ENCODE data around the gene UBE2H.

Gene UBE2H

GRCh38 chr7:129883151-129883550 lies 69.6 kb downstream of the UBE2H start (continued):
- no peak for TF ChIP-seq ZNF18 (tag by site-specific recombination; IDR thresholded peaks at IDR 0.05)
- TF ChIP-seq ZNF121 (tag by site-specific recombination; IDR thresholded peaks at IDR 0.05), result no peak
- TF ChIP-seq ZNF223 (tag by site-specific recombination; IDR thresholded peaks at IDR 0.05), result no peak
- TF ChIP-seq ZNF2 (tag by site-specific recombination; IDR thresholded peaks at IDR 0.05), result no peak
- no peak for TF ChIP-seq ZNF792 (tag by site-specific recombination; IDR thresholded peaks at IDR 0.05)
- TF ChIP-seq ZBTB20 (tag by site-specific recombination; IDR thresholded peaks at IDR 0.05), result no peak
- TF ChIP-seq KLF7 (tag by site-specific recombination; IDR thresholded peaks at IDR 0.05; ENCODE audit: borderline replicate concordance), result no peak

GRCh38 chr7:129882531-129882930 lies 70.2 kb downstream of the UBE2H start:
- H3K4me1 ChIP-seq (ENCODE audit: control insufficient read depth, insufficient read depth, low read length), result no peaks in the 10 kb centered on the region
- ChIA-PET CTCF (no interaction called here), POLR2A (no interaction called here)
- H3K4me3 ChIP-seq (ENCODE audit: low read depth, low read length), result no peak overlapping the region
- no peaks in the 10 kb centered on the region for H3K9me3 ChIP-seq (ENCODE audit: control insufficient read depth, insufficient read depth, low read depth, low read length)
- no peak overlapping the region for H3K27ac ChIP-seq (ENCODE audit: extremely low read depth, low read depth, low read length)
- TF ChIP-seq BCL6B (tag by site-specific recombination; IDR thresholded peaks at IDR 0.05), result no peak
- TF ChIP-seq SP2 (tag by site-specific recombination; IDR thresholded peaks at IDR 0.05), result no peak
- no peak for TF ChIP-seq ZNF585B (tag by site-specific recombination; IDR thresholded peaks at IDR 0.05)
- TF ChIP-seq ZNF629 (tag by site-specific recombination; IDR thresholded peaks at IDR 0.05), result no peak
- no peaks in the 10 kb centered on the region; a peak in 1 of 3 replicates for H3K36me3 ChIP-seq (ENCODE audit: control insufficient read depth in 2 of 2, insufficient read depth in 1 of 2, low read length in 2 of 2)

- ChIA-PET CTCF (interaction anchor here (0.5 to 0.6 kb wide), 2 partner anchors 134 to 1529 kb away, joined by 3 read pairs; no protein-coding TSS in a partner anchor), POLR2A (no interaction called here)
- Histone ChIP-seq H3K4me3 (ENCODE audit: low read depth, low read length) (no peak overlapping the region), H3K9me3 (ENCODE audit: control insufficient read depth, insufficient read depth, low read depth, low read length) (no peaks in the 10 kb centered on the region), H3K27ac (ENCODE audit: extremely low read depth, low read depth, low read length) (no peak overlapping the region), H3K36me3 (ENCODE audit: control insufficient read depth in 2 of 2, insufficient read depth in 1 of 2, low read length in 2 of 2) (no peaks in the 10 kb centered on the region), H3K4me1 (ENCODE audit: control insufficient read depth, insufficient read depth, low read length) (no peaks in the 10 kb centered on the region)
- TF ChIP-seq ZNF548 (tag by site-specific recombination; IDR thresholded peaks at IDR 0.05), result no peak
- no peak for TF ChIP-seq ZNF19 (tag by site-specific recombination; IDR thresholded peaks at IDR 0.05; ENCODE audit: low read depth)
- TF ChIP-seq REPIN1 (tag by site-specific recombination; IDR thresholded peaks at IDR 0.05; ENCODE audit: low read depth), result no peak
- TF ChIP-seq SCRT2 (tag by site-specific recombination; IDR thresholded peaks at IDR 0.05), result no peak
- no peak for TF ChIP-seq KLF8 (tag by site-specific recombination; IDR thresholded peaks at IDR 0.05)
- no peak for TF ChIP-seq ZNF654 (tag by site-specific recombination; IDR thresholded peaks at IDR 0.05; ENCODE audit: low read depth)
- no peak for TF ChIP-seq ZNF157 (tag by site-specific recombination; IDR thresholded peaks at IDR 0.05)
- 0 out of 2 replicates have a peak, but pooled peaks have one; percentile 35 for TF ChIP-seq ZBTB17 (tag by site-specific recombination; IDR thresholded peaks at IDR 0.05)
- TF ChIP-seq ATF2 (tag by site-specific recombination; IDR thresholded peaks at IDR 0.05; ENCODE audit: low read depth), result 0 out of 2 replicates have a peak, but pooled peaks have one; percentile 4
- no peak for TF ChIP-seq ZNF18 (tag by site-specific recombination; IDR thresholded peaks at IDR 0.05)
- TF ChIP-seq ZBTB44 (tag by site-specific recombination; IDR thresholded peaks at IDR 0.05), result no peak
- TF ChIP-seq CTCF (tag by site-specific recombination; IDR thresholded peaks at IDR 0.05), result no peak
- TF ChIP-seq GLIS1 (tag by site-specific recombination; IDR thresholded peaks at IDR 0.05), result no peak
Observed at GRCh38 chr7:129877146-129877792, 75.5 kb downstream of the UBE2H start.

Data from HEK293 (cell line).